Esophagus mucosa (tissue), 1 donor: ENCODE results near the gene RTF1. TPM values are rescaled to one million over a fixed set of nuclear protein-coding genes. Genes with fewer than 3 reads are reported as not detected.
A peak's percentile ranks its signal among the peaks of the same experiment; 100 is the strongest.

ENCODE experiments used
- ATAC-seq: fragments of 200-7000 bp; cut with Tn5 transposase; one replicate; pipeline ENCODE4 v1.9.1; 2020
- total RNA-seq: library from RNA; stranded (reverse); gene quantifications from one replicate; pipeline ENCODE4 v1.2.4, GENCODE V29; 2023
- donor health status: DM: yes; HTN: yes; CAD: no.

RTF1 gene
- total RNA-seq, 1 donor from 2014 or later: 21.4 TPM

GRCh38 chr15:41507820-41508290 lies 91.0 kb downstream of the RTF1 start:
- peak; percentile 43 for ATAC-seq

GRCh38 chr15:41510728-41511127 lies 93.8 kb downstream of the RTF1 start:
- no peak for ATAC-seq

DNA sequence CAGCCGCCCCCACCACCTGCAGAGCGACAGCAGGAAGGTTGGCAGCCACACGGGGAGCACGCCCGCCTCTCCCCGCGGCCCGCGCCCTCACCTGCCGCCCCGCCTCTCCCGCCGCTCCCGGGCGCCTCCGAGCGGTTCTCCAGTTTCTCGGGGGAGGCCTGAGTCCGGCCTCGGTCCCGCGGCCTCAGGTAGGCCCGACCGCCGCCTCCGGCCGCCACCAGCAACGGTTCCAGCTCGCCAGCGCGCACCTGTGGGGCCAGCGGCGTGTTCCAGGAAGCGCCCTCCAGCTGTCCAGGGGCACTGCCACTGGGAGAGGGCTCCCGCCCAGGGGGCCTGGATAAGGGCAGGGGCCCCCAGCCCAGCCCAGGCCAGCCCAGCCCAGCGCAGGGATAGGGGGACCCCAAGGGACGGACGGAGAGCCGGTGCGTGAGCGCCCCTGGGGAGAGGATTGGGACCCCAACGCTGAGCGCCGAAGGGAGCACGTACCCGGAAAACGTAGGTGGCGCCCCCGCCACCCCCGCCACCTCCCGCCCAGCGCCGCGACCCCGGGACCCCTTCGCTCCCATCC lies 94.5 kb downstream of the RTF1 start:
- ATAC-seq: peak; percentile 24

GRCh38 chr15:41511899-41512369 lies 95.0 kb downstream of the RTF1 start:
- ATAC-seq: peak; percentile 14

- ATAC-seq: no peak
Observed at GRCh38 chr15:41512512-41512939, 95.6 kb downstream of the RTF1 start.

- no peak for ATAC-seq
Observed at GRCh38 chr15:41512940-41513505, 96.1 kb downstream of the RTF1 start.

- ATAC-seq: peak; percentile 30
Observed at GRCh38 chr15:41513506-41514227, 96.8 kb downstream of the RTF1 start, which contains the start of gene LTK. Gene LTK (minus strand): TSS chr15:41513827. CDS start chr15:41513709, 118 bp downstream.

- no peak for ATAC-seq
Observed at GRCh38 chr15:41517895-41518449, 101.1 kb downstream of the RTF1 start.

DNA sequence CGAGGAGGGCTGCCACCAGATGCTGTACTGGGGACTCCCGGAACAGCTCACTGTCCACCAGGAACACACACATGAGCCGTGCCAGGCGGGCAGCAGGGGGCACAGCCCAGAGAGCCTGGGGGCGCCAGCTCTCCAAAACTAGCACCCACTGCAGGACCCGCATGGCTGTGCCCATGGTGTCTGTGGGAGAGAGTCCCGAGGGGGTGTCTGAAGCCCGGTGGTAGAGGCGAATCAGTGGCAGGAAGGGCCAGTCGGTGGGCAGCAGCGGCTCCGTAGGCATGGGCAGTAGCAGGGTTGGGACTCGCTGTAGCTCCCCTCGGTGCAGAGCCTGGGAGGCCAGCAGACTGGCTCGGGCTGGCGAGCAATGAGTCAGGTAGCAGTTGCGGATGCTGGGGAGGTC lies 103.7 kb downstream of the RTF1 start:
- ATAC-seq: no peak

DNA sequence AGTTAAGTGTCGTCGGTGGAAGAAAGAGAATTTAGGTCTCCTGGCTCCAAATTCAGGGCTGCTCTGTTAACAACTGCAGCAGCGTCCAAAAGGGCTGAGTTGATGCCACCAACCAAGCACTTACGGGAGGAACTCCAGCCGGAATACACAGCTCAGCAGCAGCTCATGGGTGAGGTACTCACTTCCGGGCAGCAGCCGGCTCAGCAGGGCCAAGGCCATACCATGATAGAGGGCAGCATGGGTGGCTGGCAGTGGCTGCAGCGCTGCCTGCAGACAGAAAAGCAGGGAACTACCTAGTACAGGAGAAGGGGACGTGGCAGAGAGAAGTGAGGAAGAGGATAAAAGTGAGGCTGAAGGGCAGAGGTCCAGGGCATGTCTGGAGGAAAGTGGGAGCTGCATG lies 104.7 kb downstream of the RTF1 start:
- ATAC-seq: no peak

- no peak for ATAC-seq
Observed at GRCh38 chr15:41523097-41523496, 106.2 kb downstream of the RTF1 start.

GRCh38 chr15:41530363-41530956 lies 113.6 kb downstream of the RTF1 start:
- no peak for ATAC-seq

Other genes with a start within 250 kb of the RTF1 start
- gene EXD1, start 186.3 kb upstream of the RTF1 start, total RNA-seq: not detected
- gene CHP1, start 185.8 kb upstream of the RTF1 start, total RNA-seq: 138 TPM
- gene OIP5, start 84.5 kb upstream of the RTF1 start, total RNA-seq: 6.4 TPM
- 39.1 TPM for gene NUSAP1, start 84.2 kb upstream of the RTF1 start, total RNA-seq
- gene NDUFAF1, start 14.6 kb upstream of the RTF1 start, total RNA-seq: 13.3 TPM
- gene ITPKA, start 76.8 kb downstream of the RTF1 start, total RNA-seq: 0.16 TPM
- gene LTK, start 96.7 kb downstream of the RTF1 start, total RNA-seq: 0.12 TPM
- gene RPAP1, start 127.2 kb downstream of the RTF1 start, total RNA-seq: 25.5 TPM
- 13.4 TPM for gene TYRO3, start 142.1 kb downstream of the RTF1 start, total RNA-seq
- gene MGA, start 243.3 kb downstream of the RTF1 start, total RNA-seq: 18.2 TPM